Measurements from ENCODE around the gene INPP5E. TPM values are rescaled to one million over a fixed set of nuclear protein-coding genes. Genes with fewer than 3 reads are reported as not detected.

The INPP5E gene
- total and polyA plus RNA-seq, 2 experiments from 2014 or later, result 5.8 to 13.4 TPM

DNA sequence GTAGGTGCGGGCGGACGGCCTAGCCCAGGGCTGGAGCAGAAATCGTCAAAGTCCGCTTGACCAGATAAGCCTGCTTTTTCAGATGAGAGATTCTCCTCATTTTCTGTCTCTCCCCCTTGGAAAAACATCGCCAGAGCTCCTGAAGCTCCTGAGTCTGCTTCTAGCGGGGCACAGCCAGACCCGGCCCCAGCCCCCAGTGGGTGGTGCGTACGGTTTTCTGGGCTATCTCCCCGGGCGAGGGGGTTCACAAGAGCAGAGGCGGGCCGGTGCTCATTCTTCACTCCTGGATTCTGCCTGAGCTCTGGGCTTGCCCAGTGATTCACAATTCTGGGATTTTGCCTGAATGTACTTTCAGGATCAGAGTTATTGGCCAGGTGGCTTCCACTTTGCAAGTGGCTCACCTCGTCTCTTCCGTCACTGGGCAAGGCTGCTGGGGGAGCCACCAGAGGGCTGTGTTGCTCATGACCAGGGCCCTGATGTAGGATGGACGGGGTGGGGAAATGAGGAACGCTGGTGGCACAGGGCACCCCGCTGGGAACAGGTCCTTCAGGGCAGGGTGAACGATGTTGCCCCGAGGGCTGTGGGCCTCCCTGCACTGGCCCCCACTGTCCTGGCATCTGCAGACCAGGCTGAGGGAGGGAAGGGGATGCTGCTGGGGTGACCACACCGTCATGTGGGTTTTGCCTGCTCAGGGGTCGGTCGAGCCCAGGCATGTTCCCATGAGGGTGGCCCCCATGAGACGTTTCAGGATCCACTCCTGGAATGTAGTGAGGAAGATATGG, 36.9 kb upstream of the INPP5E start:
- no peak overlapping the region for H2AFZ ChIP-seq
- H3K27me3 ChIP-seq (ENCODE audit: insufficient read depth), result no peaks in the 10 kb centered on the region
- Mint-ChIP-seq H3K27ac (no peak overlapping the region; the same call in 1 of the 2 replicates), H3K27me3 (ENCODE audit: insufficient read depth, low read depth, poor library complexity) (peaks cover 2% of the 10 kb centered on the region), H3K9me3 (no peaks in the 10 kb centered on the region), H3K4me1 (peaks cover 8% of the 10 kb centered on the region; the same call in 2 of the 3 replicates), H3K4me3 (no peak overlapping the region), H3K36me3 (ENCODE audit: low read depth) (peaks cover 63% of the 10 kb centered on the region)
- ATAC-seq (no peak), DNase-seq (ENCODE audit: low spot score) (no peak)
- peaks cover 97% of the 10 kb centered on the region for H3K79me2 ChIP-seq (replicated peaks; ENCODE audit: insufficient read depth)
- peaks cover 5% of the 10 kb centered on the region for H3K4me1 ChIP-seq (ENCODE audit: insufficient read depth)
- no peak overlapping the region for H3K4me2 ChIP-seq
- no peaks in the 10 kb centered on the region for H3K9me2 ChIP-seq (ENCODE audit: insufficient read depth)
- TF ChIP-seq, protein P1, sequence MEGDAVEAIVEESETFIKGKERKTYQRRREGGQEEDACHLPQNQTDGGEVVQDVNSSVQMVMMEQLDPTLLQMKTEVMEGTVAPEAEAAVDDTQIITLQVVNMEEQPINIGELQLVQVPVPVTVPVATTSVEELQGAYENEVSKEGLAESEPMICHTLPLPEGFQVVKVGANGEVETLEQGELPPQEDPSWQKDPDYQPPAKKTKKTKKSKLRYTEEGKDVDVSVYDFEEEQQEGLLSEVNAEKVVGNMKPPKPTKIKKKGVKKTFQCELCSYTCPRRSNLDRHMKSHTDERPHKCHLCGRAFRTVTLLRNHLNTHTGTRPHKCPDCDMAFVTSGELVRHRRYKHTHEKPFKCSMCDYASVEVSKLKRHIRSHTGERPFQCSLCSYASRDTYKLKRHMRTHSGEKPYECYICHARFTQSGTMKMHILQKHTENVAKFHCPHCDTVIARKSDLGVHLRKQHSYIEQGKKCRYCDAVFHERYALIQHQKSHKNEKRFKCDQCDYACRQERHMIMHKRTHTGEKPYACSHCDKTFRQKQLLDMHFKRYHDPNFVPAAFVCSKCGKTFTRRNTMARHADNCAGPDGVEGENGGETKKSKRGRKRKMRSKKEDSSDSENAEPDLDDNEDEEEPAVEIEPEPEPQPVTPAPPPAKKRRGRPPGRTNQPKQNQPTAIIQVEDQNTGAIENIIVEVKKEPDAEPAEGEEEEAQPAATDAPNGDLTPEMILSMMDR (conservative IDR thresholded peaks at IDR 0.05; ENCODE audit: low read depth in 2 of 2), result no peak
- TF ChIP-seq, protein P2, sequence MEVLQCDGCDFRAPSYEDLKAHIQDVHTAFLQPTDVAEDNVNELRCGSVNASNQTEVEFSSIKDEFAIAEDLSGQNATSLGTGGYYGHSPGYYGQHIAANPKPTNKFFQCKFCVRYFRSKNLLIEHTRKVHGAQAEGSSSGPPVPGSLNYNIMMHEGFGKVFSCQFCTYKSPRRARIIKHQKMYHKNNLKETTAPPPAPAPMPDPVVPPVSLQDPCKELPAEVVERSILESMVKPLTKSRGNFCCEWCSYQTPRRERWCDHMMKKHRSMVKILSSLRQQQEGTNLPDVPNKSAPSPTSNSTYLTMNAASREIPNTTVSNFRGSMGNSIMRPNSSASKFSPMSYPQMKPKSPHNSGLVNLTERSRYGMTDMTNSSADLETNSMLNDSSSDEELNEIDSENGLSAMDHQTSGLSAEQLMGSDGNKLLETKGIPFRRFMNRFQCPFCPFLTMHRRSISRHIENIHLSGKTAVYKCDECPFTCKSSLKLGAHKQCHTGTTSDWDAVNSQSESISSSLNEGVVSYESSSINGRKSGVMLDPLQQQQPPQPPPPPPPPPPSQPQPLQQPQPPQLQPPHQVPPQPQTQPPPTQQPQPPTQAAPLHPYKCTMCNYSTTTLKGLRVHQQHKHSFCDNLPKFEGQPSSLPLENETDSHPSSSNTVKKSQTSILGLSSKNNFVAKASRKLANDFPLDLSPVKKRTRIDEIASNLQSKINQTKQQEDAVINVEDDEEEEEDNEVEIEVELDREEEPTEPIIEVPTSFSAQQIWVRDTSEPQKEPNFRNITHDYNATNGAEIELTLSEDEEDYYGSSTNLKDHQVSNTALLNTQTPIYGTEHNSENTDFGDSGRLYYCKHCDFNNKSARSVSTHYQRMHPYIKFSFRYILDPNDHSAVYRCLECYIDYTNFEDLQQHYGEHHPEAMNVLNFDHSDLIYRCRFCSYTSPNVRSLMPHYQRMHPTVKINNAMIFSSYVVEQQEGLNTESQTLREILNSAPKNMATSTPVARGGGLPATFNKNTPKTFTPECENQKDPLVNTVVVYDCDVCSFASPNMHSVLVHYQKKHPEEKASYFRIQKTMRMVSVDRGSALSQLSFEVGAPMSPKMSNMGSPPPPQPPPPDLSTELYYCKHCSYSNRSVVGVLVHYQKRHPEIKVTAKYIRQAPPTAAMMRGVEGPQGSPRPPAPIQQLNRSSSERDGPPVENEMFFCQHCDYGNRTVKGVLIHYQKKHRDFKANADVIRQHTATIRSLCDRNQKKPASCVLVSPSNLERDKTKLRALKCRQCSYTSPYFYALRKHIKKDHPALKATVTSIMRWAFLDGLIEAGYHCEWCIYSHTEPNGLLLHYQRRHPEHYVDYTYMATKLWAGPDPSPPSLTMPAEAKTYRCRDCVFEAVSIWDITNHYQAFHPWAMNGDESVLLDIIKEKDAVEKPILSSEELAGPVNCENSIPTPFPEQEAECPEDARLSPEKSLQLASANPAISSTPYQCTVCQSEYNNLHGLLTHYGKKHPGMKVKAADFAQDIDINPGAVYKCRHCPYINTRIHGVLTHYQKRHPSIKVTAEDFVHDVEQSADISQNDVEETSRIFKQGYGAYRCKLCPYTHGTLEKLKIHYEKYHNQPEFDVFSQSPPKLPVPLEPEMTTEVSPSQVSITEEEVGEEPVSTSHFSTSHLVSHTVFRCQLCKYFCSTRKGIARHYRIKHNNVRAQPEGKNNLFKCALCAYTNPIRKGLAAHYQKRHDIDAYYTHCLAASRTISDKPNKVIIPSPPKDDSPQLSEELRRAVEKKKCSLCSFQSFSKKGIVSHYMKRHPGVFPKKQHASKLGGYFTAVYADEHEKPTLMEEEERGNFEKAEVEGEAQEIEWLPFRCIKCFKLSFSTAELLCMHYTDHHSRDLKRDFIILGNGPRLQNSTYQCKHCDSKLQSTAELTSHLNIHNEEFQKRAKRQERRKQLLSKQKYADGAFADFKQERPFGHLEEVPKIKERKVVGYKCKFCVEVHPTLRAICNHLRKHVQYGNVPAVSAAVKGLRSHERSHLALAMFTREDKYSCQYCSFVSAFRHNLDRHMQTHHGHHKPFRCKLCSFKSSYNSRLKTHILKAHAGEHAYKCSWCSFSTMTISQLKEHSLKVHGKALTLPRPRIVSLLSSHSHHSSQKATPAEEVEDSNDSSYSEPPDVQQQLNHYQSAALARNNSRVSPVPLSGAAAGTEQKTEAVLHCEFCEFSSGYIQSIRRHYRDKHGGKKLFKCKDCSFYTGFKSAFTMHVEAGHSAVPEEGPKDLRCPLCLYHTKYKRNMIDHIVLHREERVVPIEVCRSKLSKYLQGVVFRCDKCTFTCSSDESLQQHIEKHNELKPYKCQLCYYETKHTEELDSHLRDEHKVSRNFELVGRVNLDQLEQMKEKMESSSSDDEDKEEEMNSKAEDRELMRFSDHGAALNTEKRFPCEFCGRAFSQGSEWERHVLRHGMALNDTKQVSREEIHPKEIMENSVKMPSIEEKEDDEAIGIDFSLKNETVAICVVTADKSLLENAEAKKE (CRISPR knock-in tag; IDR thresholded peaks at IDR 0.05), result no peak
- TF ChIP-seq NANOG (IDR thresholded peaks at IDR 0.05; ENCODE audit: borderline replicate concordance) (no peak), ZNF331 (CRISPR knock-in tag; IDR thresholded peaks at IDR 0.05; ENCODE audit: low read depth) (no peak), EZH2 (IDR thresholded peaks at IDR 0.05; ENCODE audit: low read depth, unreplicated experiment) (no peak), JUNB (IDR thresholded peaks at IDR 0.05; ENCODE audit: unreplicated experiment) (no peak), POLR2AphosphoS5 (IDR thresholded peaks at IDR 0.05; ENCODE audit: low read depth) (no peak), STAT1 (IDR thresholded peaks at IDR 0.05; ENCODE audit: unreplicated experiment) (no peak), ZNF114 (CRISPR knock-in tag; IDR thresholded peaks at IDR 0.05) (no peak), CREB1 (CRISPR knock-in tag; IDR thresholded peaks at IDR 0.05; ENCODE audit: low read depth) (no peak), EZH2phosphoT487 (IDR thresholded peaks at IDR 0.05; ENCODE audit: unreplicated experiment) (no peak)
- TF ChIP-seq, protein P3, sequence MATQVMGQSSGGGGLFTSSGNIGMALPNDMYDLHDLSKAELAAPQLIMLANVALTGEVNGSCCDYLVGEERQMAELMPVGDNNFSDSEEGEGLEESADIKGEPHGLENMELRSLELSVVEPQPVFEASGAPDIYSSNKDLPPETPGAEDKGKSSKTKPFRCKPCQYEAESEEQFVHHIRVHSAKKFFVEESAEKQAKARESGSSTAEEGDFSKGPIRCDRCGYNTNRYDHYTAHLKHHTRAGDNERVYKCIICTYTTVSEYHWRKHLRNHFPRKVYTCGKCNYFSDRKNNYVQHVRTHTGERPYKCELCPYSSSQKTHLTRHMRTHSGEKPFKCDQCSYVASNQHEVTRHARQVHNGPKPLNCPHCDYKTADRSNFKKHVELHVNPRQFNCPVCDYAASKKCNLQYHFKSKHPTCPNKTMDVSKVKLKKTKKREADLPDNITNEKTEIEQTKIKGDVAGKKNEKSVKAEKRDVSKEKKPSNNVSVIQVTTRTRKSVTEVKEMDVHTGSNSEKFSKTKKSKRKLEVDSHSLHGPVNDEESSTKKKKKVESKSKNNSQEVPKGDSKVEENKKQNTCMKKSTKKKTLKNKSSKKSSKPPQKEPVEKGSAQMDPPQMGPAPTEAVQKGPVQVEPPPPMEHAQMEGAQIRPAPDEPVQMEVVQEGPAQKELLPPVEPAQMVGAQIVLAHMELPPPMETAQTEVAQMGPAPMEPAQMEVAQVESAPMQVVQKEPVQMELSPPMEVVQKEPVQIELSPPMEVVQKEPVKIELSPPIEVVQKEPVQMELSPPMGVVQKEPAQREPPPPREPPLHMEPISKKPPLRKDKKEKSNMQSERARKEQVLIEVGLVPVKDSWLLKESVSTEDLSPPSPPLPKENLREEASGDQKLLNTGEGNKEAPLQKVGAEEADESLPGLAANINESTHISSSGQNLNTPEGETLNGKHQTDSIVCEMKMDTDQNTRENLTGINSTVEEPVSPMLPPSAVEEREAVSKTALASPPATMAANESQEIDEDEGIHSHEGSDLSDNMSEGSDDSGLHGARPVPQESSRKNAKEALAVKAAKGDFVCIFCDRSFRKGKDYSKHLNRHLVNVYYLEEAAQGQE (IDR thresholded peaks at IDR 0.05; ENCODE audit: unreplicated experiment), result no peak
- TF ChIP-seq, protein P4, sequence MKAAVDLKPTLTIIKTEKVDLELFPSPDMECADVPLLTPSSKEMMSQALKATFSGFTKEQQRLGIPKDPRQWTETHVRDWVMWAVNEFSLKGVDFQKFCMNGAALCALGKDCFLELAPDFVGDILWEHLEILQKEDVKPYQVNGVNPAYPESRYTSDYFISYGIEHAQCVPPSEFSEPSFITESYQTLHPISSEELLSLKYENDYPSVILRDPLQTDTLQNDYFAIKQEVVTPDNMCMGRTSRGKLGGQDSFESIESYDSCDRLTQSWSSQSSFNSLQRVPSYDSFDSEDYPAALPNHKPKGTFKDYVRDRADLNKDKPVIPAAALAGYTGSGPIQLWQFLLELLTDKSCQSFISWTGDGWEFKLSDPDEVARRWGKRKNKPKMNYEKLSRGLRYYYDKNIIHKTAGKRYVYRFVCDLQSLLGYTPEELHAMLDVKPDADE (IDR thresholded peaks at IDR 0.05), result no peak
- no peak overlapping the region for H3K4me3 ChIP-seq
- H4K20me1 ChIP-seq (replicated peaks; ENCODE audit: insufficient read depth), result peaks cover 55% of the 10 kb centered on the region
- 0 out of 2 replicates have a peak, but pooled peaks cover 5% of the 10 kb centered on the region for H3F3A ChIP-seq (replicated peaks; ENCODE audit: low read depth)
- H3K27ac ChIP-seq (ENCODE audit: low read depth), result no peak overlapping the region
- H3K36me3 ChIP-seq (ENCODE audit: insufficient read depth), result peaks cover 21% of the 10 kb centered on the region; the same call in 1 of the 2 replicates
